ACC112 (cell line): Measurements from ENCODE around the gene CRYBG1.

Experiments used
- H2AFZ ChIP-seq: fragments of 200-600 bp; sonication (generic); one replicate; pipeline ENCODE4 v1.6.0; 2017; ENCODE audit warnings: antibody characterized with exemption, low read length; ENCODE audit not compliant: unreplicated experiment
- H3K27ac ChIP-seq: fragments of 200-600 bp; sonication (generic); 2 replicates; pipeline ENCODE4 v1.5.1; 2014; ENCODE audit warnings: low read depth, mild to moderate bottlenecking, antibody characterized with exemption, low read length, moderate library complexity
- H3K27me3 ChIP-seq: fragments of 200-600 bp; sonication (generic); 2 replicates; pipeline ENCODE4 v1.6.1; 2014; ENCODE audit warnings: mild to moderate bottlenecking, antibody characterized with exemption, low read length, moderate library complexity, mixed read lengths; ENCODE audit not compliant: insufficient read depth
- H3K36me3 ChIP-seq: fragments of 200-600 bp; sonication (generic); 2 replicates; pipeline ENCODE4 v1.6.1; 2016; ENCODE audit warnings: mild to moderate bottlenecking, antibody characterized with exemption, low read length, moderate library complexity, mixed read lengths; ENCODE audit not compliant: insufficient read depth
- H3K4me1 ChIP-seq: fragments of 200-600 bp; sonication (generic); one replicate; pipeline ENCODE4 v1.6.1; 2016; ENCODE audit warnings: low read length, mixed read lengths; ENCODE audit not compliant: insufficient read depth, unreplicated experiment, control insufficient read depth
- H3K4me3 ChIP-seq: fragments of 200-600 bp; sonication (generic); 2 replicates; pipeline ENCODE4 v1.5.1; 2014; ENCODE audit warnings: mild to moderate bottlenecking, low read depth, low read length
- H3K79me2 ChIP-seq: fragments of 200-600 bp; sonication (generic); one replicate; pipeline ENCODE4 v1.6.0; 2016; ENCODE audit warnings: low read length; ENCODE audit not compliant: control insufficient read depth, unreplicated experiment, insufficient read depth

The CRYBG1 gene

DNA sequence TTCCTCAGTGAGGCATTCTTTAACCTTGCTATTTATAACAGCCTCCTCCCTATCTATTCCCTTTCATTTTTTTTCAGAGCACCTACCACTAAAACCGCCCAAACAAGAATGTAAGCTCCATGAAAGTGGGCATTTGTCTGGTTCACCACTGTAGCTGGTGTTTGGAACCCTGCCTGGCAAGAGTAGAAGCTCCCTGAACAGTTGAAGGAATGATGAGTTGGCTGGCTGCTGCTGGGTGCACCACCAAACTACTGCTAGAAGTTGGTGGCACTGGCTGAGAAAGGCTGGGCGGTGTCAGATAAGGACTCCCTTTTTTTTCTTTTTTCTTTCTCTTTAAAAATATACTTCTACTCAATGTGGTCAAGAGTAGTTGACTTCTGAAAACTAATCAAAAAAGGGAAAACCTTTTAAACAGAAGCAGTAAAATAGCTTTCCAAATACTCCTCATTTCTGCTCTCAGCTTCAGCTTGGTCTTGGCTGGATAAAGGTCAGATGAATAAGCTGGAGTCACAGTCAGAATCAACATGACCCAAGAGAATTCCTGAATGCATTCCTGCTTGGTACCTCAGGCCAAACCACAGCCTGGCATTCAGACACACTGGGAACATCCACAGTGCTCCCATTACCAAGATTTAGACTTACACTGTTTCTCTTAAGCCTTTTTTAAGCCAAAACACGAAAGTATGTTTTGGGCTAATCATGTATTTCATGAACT, 230.8 kb downstream of the CRYBG1 start:
- Histone ChIP-seq H2AFZ (no peak overlapping the region), H3K36me3 (no peaks in the 10 kb centered on the region), H3K27ac (peak overlapping the region; percentile 24), H3K4me1 (peaks cover 16% of the 10 kb centered on the region), H3K79me2 (no peaks in the 10 kb centered on the region), H3K4me3 (no peak overlapping the region), H3K27me3 (no peaks in the 10 kb centered on the region)

DNA sequence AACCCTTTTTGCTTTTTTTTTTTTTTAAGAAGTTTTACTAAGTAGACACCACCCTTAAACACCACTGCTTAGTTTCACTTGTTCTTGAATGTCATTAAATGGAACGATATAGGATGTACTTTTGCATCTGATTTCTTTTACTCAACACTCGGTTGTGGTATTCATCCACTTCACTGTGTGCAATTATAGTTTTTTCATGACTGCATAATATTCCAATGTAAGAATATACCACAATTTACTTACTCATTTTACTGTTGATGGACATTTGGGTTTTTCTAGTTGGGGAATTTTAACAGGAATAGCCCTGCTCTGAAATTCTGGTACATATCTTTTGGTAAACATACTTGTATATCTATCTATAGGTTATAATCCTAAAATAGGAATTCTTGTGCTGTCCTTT, 238.9 kb downstream of the CRYBG1 start:
- H3K27me3 ChIP-seq = no peaks in the 10 kb centered on the region
- H3K79me2 ChIP-seq = no peaks in the 10 kb centered on the region
- no peak overlapping the region for H3K4me3 ChIP-seq
- no peak overlapping the region for H3K27ac ChIP-seq
- no peak overlapping the region for H2AFZ ChIP-seq
- H3K36me3 ChIP-seq = no peaks in the 10 kb centered on the region
- H3K4me1 ChIP-seq = no peaks in the 10 kb centered on the region

DNA sequence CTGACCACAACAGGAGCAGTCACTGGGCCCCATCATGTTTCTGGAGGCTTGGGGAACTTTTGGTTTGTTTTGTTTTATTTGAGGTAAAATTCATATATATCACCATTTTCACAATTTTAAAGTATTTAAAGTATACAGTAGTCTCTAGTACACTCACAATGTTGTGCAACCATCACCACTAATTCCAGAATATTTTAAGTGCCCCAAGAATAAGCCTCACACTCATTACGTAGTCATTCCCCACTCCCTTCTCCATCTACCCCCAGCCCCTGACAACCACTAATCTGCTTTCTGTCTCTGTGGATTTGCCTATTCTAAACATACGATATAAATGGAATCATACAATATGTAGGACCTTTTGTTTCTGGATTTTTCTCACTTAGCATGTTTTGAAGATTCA, 239.8 kb downstream of the CRYBG1 start:
- Histone ChIP-seq H3K27ac (no peak overlapping the region), H2AFZ (no peak overlapping the region), H3K36me3 (no peaks in the 10 kb centered on the region), H3K4me3 (no peak overlapping the region), H3K4me1 (no peaks in the 10 kb centered on the region), H3K27me3 (no peaks in the 10 kb centered on the region), H3K79me2 (no peaks in the 10 kb centered on the region)

DNA sequence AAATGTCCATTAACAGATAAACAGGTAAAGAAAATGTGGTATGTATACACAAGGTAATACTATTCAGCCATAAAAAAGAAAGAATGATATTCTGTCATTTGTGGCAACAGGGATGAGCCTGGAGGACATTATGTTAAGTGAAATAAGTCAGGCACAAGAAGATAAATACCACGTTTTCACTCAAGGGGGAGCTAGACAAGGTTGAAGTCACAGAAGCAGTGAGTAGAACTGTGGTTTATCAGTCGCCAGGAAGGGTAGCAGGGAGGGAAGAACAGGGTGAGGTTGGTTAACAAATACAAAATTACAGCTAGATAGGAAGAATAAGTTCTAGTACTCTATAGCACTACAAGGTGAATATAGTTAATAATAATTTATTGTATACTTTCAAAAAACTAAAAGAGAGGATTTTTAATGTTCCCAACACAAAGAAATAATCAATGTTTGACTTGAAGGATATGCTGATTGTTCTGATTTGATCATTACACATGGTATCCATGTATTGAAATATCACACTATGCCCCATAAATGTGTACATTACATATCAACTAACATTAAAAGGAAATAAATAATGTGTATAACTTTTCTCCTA, 247.7 kb downstream of the CRYBG1 start:
- Histone ChIP-seq H3K36me3 (no peaks in the 10 kb centered on the region), H3K4me1 (no peaks in the 10 kb centered on the region), H3K27ac (no peak overlapping the region), H3K79me2 (no peaks in the 10 kb centered on the region), H2AFZ (no peak overlapping the region), H3K4me3 (no peak overlapping the region), H3K27me3 (no peaks in the 10 kb centered on the region)

GRCh38 chr6:106609699-106610098, 249.2 kb downstream of the CRYBG1 start:
- Histone ChIP-seq H3K36me3 (no peaks in the 10 kb centered on the region), H3K4me1 (no peaks in the 10 kb centered on the region), H2AFZ (no peak overlapping the region), H3K79me2 (no peaks in the 10 kb centered on the region), H3K27ac (no peak overlapping the region), H3K27me3 (no peaks in the 10 kb centered on the region), H3K4me3 (no peak overlapping the region)

DNA sequence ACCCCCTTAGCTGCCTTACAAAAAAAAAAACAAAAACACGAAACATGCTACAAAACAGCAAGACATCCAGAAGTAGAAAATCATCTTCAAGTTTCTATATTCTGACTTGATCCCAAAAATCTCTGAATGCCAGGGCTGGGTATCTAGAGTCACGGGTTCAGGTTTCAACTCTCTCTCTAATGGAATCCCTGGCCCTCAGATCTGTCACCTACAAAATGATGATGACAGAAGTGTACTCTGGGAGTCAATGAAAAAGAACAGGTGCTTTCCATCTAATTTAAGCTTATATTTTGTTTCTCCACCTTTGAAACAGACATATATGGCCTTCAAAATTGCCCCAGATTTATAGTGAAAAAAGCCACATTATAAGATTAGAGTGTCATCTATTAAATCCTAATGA, 250.5 kb downstream of the CRYBG1 start:
- H3K27ac ChIP-seq = no peak overlapping the region
- no peaks in the 10 kb centered on the region for H3K79me2 ChIP-seq
- no peaks in the 10 kb centered on the region for H3K4me1 ChIP-seq
- H3K4me3 ChIP-seq = no peak overlapping the region
- H3K27me3 ChIP-seq = no peaks in the 10 kb centered on the region
- no peak overlapping the region for H2AFZ ChIP-seq
- H3K36me3 ChIP-seq = no peaks in the 10 kb centered on the region

GRCh38 chr6:106612671-106613416, 252.3 kb downstream of the CRYBG1 start:
- Histone ChIP-seq H3K36me3 (no peaks in the 10 kb centered on the region), H3K27ac (no peak overlapping the region)

DNA sequence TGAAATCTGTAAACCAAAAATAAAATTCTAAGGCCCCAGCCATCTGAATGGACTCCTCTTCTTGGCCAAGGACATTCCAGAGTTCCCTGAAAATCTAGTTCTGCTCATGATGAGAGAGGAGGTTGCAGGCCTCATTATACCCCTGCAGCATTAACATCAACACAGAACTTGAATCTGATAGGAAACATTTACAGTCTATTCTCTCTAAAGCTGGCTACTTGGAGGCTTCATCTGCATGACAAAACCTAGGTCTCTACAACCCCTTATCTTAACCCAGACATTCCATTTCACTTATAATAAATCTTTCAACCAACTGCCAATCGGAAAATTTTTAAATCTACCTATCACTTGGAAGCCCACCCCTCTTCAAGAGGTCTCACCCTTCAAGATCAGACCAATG, 253.1 kb downstream of the CRYBG1 start:
- no peaks in the 10 kb centered on the region for H3K27me3 ChIP-seq
- H3K4me1 ChIP-seq = no peaks in the 10 kb centered on the region
- no peak overlapping the region for H3K4me3 ChIP-seq
- no peaks in the 10 kb centered on the region for H3K79me2 ChIP-seq
- no peak overlapping the region for H2AFZ ChIP-seq
- 0 out of 2 replicates have a peak, but pooled peaks cover 3% of the 10 kb centered on the region for H3K36me3 ChIP-seq
- H3K27ac ChIP-seq = no peak overlapping the region

More at GRCh38 chr6:106612671-106613416, 252.3 kb downstream of the CRYBG1 start:
- no peak overlapping the region for H3K4me3 ChIP-seq
- no peak overlapping the region for H2AFZ ChIP-seq
- H3K4me1 ChIP-seq = no peaks in the 10 kb centered on the region
- H3K27me3 ChIP-seq = no peaks in the 10 kb centered on the region
- no peaks in the 10 kb centered on the region for H3K79me2 ChIP-seq

DNA sequence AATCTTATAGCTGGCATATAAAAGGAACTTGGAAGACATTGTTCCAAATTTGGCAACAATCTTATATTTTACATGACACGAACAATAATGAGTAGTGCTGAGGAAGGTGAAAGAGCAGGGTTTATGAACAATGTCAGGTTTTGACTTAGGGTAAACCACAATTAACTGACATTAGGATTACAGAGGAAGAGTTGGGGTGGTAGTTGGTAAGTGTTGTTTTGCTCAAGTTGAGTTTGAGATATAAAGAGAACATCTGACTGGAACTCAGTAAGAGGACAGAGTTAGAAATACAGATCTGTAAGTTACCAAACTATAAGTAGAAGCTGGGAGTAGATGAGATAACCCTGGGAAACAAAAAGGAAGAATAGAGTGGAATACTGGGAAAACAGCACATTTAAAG, 253.6 kb downstream of the CRYBG1 start:
- 0 out of 2 replicates have a peak, but pooled peaks cover 3% of the 10 kb centered on the region for H3K36me3 ChIP-seq
- H3K27ac ChIP-seq = no peak overlapping the region
- H3K4me3 ChIP-seq = no peak overlapping the region
- no peak overlapping the region for H2AFZ ChIP-seq
- H3K4me1 ChIP-seq = no peaks in the 10 kb centered on the region
- no peaks in the 10 kb centered on the region for H3K27me3 ChIP-seq
- no peaks in the 10 kb centered on the region for H3K79me2 ChIP-seq

GRCh38 chr6:106614592-106615257, 254.2 kb downstream of the CRYBG1 start:
- Histone ChIP-seq H3K27ac (no peak overlapping the region), H3K4me1 (no peaks in the 10 kb centered on the region), H3K4me3 (no peak overlapping the region), H3K79me2 (no peaks in the 10 kb centered on the region), H3K36me3 (0 out of 2 replicates have a peak, but pooled peaks cover 3% of the 10 kb centered on the region), H3K27me3 (no peaks in the 10 kb centered on the region), H2AFZ (no peak overlapping the region)
